SHP77 treated with DMSO at 0.1 percent for 48 hours (cell line): Measurements from ENCODE around the gene CRABP2.

Experiments used
- DNase-seq: peaks from one replicate; lab custom pipeline; 2025; lab: John Stamatoyannopoulos, UW

Gene CRABP2

DNA sequence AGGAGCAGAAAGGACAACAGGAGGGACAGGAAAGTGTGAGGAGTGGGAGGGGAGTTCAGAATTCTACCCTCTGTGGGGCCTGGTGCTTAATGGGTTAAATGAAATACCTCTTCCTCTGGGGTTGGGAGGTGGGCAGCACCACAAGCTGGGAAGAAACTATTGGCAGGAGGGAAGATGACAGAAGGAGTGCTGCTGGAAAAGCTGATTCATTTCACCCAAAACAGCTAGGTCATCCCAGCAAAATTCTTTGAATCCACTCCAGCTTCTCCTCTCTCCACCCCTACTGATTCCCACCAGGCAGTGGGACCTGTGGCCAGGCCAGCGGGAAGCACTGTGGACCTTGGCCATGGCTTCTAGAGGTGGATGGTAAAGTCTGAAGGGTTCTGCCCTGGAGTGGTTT is 50.7 kb downstream of the CRABP2 start:
- no peak for DNase-seq

DNA sequence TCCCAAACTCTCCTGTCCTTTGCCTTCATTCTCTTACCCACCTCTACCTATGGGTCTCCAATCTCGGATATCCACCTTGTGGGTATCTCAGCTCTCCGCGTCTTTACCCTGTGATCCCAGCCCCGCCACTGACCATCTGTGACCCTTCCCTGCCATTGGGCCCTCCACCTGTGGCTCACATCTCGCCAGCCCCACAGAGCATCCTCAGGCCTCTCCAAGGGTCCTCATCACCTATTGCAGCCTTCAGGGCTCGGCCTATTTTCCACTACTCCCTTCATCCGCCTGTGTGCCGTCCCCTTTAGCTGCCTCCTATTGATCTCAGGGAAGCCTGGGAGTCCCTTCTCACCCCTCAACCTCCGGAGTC is 52.4 kb downstream of the CRABP2 start:
- DNase-seq, result no peak

DNA sequence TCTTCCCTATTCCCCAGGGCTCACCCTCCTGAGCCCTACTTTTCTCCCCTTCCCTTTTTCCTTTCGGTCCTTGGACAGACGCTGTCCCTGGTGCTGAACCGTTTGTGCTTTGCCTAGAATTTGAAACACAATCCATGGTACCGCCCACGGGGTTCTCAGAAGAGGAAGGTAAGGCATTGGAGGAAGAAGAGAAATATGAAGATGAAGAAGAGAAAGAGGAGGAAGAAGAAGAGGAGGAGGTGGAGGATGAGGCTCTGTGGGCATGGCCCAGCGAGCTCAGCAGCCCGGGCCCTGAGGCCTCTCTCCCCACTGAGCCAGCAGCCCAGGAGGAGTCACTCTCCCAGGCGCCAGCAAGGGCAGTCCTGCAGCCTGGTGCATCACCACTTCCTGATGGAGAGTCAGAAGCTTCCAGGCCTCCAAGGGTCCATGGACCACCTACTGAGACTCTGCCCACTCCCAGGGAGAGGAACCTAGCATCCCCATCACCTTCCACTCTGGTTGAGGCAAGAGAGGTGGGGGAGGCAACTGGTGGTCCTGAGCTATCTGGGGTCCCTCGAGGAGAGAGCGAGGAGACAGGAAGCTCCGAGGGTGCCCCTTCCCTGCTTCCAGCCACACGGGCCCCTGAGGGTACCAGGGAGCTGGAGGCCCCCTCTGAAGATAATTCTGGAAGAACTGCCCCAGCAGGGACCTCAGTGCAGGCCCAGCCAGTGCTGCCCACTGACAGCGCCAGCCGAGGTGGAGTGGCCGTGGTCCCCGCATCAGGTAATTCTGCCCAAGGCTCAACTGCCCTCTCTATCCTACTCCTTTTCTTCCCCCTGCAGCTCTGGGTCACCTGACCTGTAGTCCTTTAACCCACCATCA is 53.0 kb downstream of the CRABP2 start:
- no peak for DNase-seq
